Stomach (tissue), 9 donors: ENCODE results near the gene ARL4A. TPM values are rescaled to one million over a fixed set of nuclear protein-coding genes. Genes with fewer than 3 reads are reported as not detected.
"Not testable (repeated sequence)": the region's sequence is repeated elsewhere in the genome, so short reads cannot be mapped to it uniquely, and the experiment has no call there.

Source experiments
- DNase-seq, 2 donors: peaks; one replicate each; pipeline versions ENCODE4 v3.0.0 to v3.0.0-alpha.2; 2013 to 2019
- H3K27ac ChIP-seq, 5 donors: fragments of 200-600 bp in 4 of 5; sonication (generic) in 4 of 5; one replicate each; pipeline ENCODE4 v1.5.1; 2013 to 2019; ENCODE audit warnings: mild to moderate bottlenecking in 1 of 5, moderate library complexity in 1 of 5
- H3K27me3 ChIP-seq, 3 donors: fragments of 200-600 bp; sonication (generic); one replicate each; pipeline ENCODE4 v1.5.1; 2017 to 2019; ENCODE audit warnings: mixed run types in 1 of 3
- H3K36me3 ChIP-seq, 4 donors: fragments of 200-600 bp; sonication (generic); 1 replicate in 3 of 4; 2 replicates in 1 of 4; pipeline ENCODE4 v1.5.1; 2016 to 2019
- H3K4me1 ChIP-seq, 4 donors: fragments of 200-600 bp; sonication (generic); one replicate each; pipeline ENCODE4 v1.5.1; 2016 to 2019
- H3K4me3 ChIP-seq, 4 donors: fragments of 200-600 bp; sonication (generic) in 3 of 4; one replicate each; pipeline ENCODE4 v1.5.1; 2016 to 2019; ENCODE audit warnings: mild to moderate bottlenecking in 1 of 4
- H3K9me3 ChIP-seq, 4 donors: fragments of 200-600 bp; sonication (generic); one replicate each; pipeline ENCODE4 v1.5.1; 2016 to 2019
- EP300 ChIP-seq: sonication (generic); formaldehyde crosslinking; IDR thresholded peaks from one replicate; pipeline ENCODE4 v1.6.1; 2017; ENCODE audit warnings: antibody characterized with exemption
- POLR2A ChIP-seq, 4 donors: fragments of 450-650 bp; IDR thresholded peaks; one replicate each; pipeline ENCODE4 v1.6.1; 2016; ENCODE audit warnings: antibody characterized with exemption in 4 of 4, control low read depth in 2 of 4, mild to moderate bottlenecking in 1 of 4, moderate library complexity in 1 of 4
- POLR2AphosphoS5 ChIP-seq, 3 donors: sonication (generic); formaldehyde crosslinking; IDR thresholded peaks; one replicate each; pipeline ENCODE4 v1.6.1; 2016; ENCODE audit warnings: antibody characterized with exemption in 3 of 3
- WGBS, 5 donors: extraction: QIAGEN DNeasy Blood & Tissue Kit in 3 of 5; methylation state at CpG; one replicate each; pipeline versions ENCODE4 v1.1.5 to v1.1.7; 2013 to 2018; 5-methylcytosine and 5-hydroxymethylcytosine counted together
- intact Hi-C: fragments of 100-400 bp; cut with DNase I; formaldehyde crosslinking; loops from one replicate; pipeline ENCODE4 v1.15.1; 2023; ENCODE audit warnings: low total_unique reads
- polyA plus RNA-seq, 3 donors: library from polyadenylated mRNA; stranded (reverse); fragments of 200-250 nt; gene quantifications; one replicate each; pipeline ENCODE4 v1.2.3, GENCODE V29; 2013
- total RNA-seq, 5 donors: library from RNA; depleted of rRNA; stranded (reverse); fragments of >200 nt; gene quantifications; one replicate each; pipeline versions ENCODE4 v1.1.0 to v1.2.3, GENCODE V29; 2014 to 2016
- TF ChIP-seq, protein P1 (sequence below), 7 experiments: fragments of 450-650 bp in 4 of 7; fragments of 200-600 bp in 3 of 7; sonication (generic) in 3 of 7; IDR thresholded peaks; one replicate each; pipeline ENCODE4 v1.5.1; 2016 to 2019; ENCODE audit warnings: antibody characterized with exemption in 7 of 7, control low read depth in 2 of 7, mild to moderate bottlenecking in 1 of 7
- donor health status: healthy with polysubstance abuse.
- donor health status: Bipolar disorder and iron deficiency.
- donor health status: healthy.

The ARL4A gene
- total and polyA plus RNA-seq, 8 donors = 1.2 to 55.4 (median 27.7) TPM

DNA sequence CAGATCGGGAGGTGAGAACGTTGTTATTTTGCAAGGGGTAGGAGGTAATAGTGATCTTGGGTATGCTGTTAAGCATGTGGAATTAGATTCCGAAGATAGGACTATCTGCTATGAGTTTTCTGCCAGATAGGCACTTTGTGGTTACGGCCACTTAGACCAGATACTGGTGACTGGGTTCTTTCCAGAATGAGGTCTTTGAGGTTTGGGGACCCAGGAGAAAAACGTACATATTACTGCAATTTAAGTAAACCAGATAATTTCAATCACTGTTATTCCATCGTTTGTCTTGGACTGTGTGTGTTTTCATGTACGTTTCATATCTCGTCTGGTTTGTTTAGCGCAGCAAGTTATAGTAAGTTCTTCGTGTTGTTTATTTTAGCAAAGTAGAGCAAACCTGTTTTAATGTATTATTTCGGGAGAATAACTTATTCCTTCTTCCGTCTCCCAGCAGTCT lies 312 bp downstream of the ARL4A start:
- no peak for DNase-seq
- H3K27ac ChIP-seq = peak overlapping the region; percentile 88 to 97 (median 95)
- no peaks in the 10 kb centered on the region for H3K27me3 ChIP-seq
- intact Hi-C loops = no loop called here
- peaks cover 0 to 44% (median 24%) of the 10 kb centered on the region in 4 donors for H3K4me1 ChIP-seq
- 7 to 10% (median 8%) methylated on average over 12 of the region's 12 CpGs for WGBS, 5 donors
- peak overlapping the region; percentile 64 to 97 (median 86) for H3K4me3 ChIP-seq
- no peaks in the 10 kb centered on the region for H3K36me3 ChIP-seq
- no peaks in the 10 kb centered on the region for H3K9me3 ChIP-seq
- TF ChIP-seq, protein P1, sequence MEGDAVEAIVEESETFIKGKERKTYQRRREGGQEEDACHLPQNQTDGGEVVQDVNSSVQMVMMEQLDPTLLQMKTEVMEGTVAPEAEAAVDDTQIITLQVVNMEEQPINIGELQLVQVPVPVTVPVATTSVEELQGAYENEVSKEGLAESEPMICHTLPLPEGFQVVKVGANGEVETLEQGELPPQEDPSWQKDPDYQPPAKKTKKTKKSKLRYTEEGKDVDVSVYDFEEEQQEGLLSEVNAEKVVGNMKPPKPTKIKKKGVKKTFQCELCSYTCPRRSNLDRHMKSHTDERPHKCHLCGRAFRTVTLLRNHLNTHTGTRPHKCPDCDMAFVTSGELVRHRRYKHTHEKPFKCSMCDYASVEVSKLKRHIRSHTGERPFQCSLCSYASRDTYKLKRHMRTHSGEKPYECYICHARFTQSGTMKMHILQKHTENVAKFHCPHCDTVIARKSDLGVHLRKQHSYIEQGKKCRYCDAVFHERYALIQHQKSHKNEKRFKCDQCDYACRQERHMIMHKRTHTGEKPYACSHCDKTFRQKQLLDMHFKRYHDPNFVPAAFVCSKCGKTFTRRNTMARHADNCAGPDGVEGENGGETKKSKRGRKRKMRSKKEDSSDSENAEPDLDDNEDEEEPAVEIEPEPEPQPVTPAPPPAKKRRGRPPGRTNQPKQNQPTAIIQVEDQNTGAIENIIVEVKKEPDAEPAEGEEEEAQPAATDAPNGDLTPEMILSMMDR (IDR thresholded peaks at IDR 0.05) = no peak
- TF ChIP-seq POLR2AphosphoS5 (IDR thresholded peaks at IDR 0.05) = no peak
- TF ChIP-seq EP300 = no peak
- TF ChIP-seq POLR2A (IDR thresholded peaks at IDR 0.05) = no peak

DNA sequence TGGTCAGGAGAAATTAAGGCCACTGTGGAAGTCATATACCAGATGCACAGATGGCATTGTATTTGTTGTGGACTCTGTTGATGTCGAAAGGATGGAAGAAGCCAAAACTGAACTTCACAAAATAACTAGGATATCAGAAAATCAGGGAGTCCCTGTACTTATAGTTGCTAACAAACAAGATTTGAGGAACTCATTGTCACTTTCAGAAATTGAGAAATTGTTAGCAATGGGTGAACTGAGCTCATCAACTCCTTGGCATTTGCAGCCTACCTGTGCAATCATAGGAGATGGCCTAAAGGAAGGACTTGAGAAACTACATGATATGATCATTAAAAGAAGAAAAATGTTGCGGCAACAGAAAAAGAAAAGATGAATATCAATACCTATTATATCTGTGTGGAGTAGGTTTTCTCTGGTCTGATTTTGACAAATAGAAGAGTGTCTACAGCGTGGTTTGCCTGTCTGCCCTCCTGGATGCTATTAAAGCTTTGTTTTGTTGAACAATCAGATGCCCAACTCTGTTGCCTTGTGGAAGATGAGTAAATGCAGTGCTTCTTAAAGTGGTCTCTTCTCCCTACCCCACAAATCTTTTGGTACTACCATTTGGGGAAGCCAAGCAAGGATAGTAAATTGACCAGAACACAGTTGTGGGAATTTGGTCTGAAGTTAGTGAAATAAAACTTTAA lies 1.2 kb downstream of the ARL4A start:
- 40 to 44% (median 42%) methylated on average over 1 to 3 of the region's 3 CpGs for WGBS, 5 donors
- Histone ChIP-seq H3K4me1 (peaks cover 2 to 52% (median 27%) of the 10 kb centered on the region in 4 donors), H3K27ac (peak overlapping the region in 1 of 5 donors; percentile 96), H3K4me3 (peak overlapping the region; percentile 64 to 97 (median 86))
- H3K9me3 ChIP-seq, H3K27me3 ChIP-seq, DNase-seq, intact Hi-C loops, H3K36me3 ChIP-seq: not testable (repeated sequence)

DNA sequence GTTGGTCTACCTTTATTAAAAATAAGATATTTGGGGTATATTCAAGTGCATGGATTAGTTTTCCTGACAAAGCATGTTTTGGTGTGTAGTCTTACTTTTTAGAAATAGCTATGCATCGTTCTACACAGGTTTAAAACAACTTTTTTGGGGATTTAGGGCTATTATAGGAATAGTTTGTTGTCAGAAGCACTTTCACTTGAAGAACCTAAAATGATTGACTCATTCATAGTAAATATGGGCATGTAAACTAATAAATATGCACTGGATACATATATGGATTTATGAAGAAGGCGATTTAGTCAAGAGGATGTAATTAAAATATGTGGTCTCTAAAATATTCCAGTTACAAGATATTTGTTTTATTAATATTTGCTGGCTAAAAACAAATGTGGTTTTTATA lies 2.0 kb downstream of the ARL4A start:
- 34 to 58% (median 48%) methylated on average over 2 of the region's 2 CpGs for WGBS, 5 donors
- Histone ChIP-seq H3K4me1 (peaks cover 5 to 56% (median 29%) of the 10 kb centered on the region in 4 donors), H3K27ac (peak overlapping the region in 1 of 5 donors; percentile 2), H3K36me3 (no peaks in the 10 kb centered on the region), H3K9me3 (no peaks in the 10 kb centered on the region), H3K27me3 (no peaks in the 10 kb centered on the region), H3K4me3 (peak overlapping the region; percentile 64 to 97 (median 86))
- TF ChIP-seq POLR2AphosphoS5 (IDR thresholded peaks at IDR 0.05) (no peak), EP300 (no peak), POLR2A (IDR thresholded peaks at IDR 0.05) (no peak)
- TF ChIP-seq, protein P1 (IDR thresholded peaks at IDR 0.05) = no peak
- intact Hi-C loops = no loop called here
- DNase-seq = no peak

DNA sequence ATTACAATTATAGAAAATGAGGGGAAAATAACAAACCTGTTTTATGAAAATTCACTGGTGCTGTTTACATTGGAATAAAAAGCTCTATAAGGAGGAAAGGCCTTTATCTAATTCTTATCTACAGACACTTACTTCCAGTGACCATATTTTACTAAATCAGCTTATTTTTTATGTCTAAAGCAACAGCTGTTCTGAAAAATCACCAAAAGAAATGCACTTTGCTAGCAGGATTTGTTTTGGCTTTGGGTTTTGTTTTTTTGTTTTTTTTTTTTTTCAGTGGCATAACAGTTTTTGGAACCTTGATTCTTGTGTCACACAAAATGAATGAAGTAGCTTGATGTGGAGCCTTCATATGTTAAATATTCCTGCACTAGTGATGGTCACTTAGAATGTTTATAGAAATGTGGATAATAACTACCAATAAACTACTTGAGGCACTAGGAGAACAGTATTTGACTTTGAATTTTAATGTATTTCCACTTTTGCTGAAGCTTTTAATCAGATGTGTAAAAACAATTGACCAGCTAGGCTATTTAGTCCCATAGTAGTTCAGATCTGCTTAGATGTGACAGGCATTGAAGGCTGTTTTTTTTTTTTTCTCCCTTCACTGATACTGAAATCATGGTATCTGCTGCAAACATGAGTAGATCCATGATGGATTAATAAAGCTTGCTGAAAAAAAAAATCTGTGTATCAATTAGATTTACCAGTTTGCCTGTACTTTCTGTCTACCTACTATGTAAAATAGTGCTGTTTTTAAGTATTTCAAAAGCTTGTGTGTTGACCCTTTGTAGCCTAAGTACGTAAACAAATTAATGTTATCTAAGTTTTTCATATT lies 2.8 kb downstream of the ARL4A start:
- H3K4me3 ChIP-seq = peak overlapping the region; percentile 64 to 97 (median 86)
- no peak for TF ChIP-seq POLR2AphosphoS5 (IDR thresholded peaks at IDR 0.05)
- TF ChIP-seq POLR2A (IDR thresholded peaks at IDR 0.05) = no peak
- TF ChIP-seq EP300 = no peak
- TF ChIP-seq, protein P1 (IDR thresholded peaks at IDR 0.05) = no peak
- no peaks in the 10 kb centered on the region for H3K9me3 ChIP-seq
- WGBS, 5 donors = 69 to 95% (median 79%) methylated on average over 1 of the region's 1 CpG
- no peak for DNase-seq
- H3K27ac ChIP-seq = peak overlapping the region in 2 of 5 donors; percentile 2 to 26
- no peaks in the 10 kb centered on the region for H3K36me3 ChIP-seq
- intact Hi-C loops = no loop called here
- no peaks in the 10 kb centered on the region for H3K27me3 ChIP-seq
- H3K4me1 ChIP-seq = peaks cover 5 to 60% (median 28%) of the 10 kb centered on the region in 4 donors

DNA sequence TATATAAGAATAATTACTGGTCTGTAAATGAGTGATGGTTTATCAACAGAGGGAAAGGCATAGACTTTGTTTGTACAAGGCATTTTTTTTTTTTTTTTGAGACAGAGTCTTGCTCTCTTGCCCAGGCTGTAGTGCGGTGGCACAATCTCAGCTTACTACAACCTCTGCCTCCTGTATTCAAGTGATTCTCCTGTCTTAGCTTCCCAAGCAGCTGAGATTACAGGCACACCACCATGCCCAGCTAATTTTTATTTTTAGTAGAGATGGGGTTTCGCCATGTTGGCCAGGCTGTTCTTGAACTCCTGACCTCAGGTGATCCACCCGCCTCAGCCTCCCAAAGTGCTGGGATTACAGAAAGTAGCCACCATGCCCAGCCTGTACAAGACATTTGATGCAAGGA lies 4.0 kb downstream of the ARL4A start:
- intact Hi-C loops, H3K27me3 ChIP-seq, H3K9me3 ChIP-seq, H3K36me3 ChIP-seq, DNase-seq, H3K27ac ChIP-seq, H3K4me3 ChIP-seq: not testable (repeated sequence)
- H3K4me1 ChIP-seq = peaks cover 5 to 71% (median 26%) of the 10 kb centered on the region in 4 donors
- 91 to 98% (median 94%) methylated on average over 3 of the region's 3 CpGs for WGBS, 5 donors
